GM18951 (cell line): Measurements from ENCODE around the gene PRKCH.

ENCODE experiments used
- POLR2A ChIP-seq: IDR thresholded peaks from 4 replicates; pipeline ENCODE4 v1.6.1; 2011; ENCODE audit warnings: mild to moderate bottlenecking; ENCODE audit not compliant: insufficient read length, insufficient read depth; ENCODE audit errors: extremely low read depth
- in situ Hi-C: fragments of 300-500 bp; cut with MboI; formaldehyde crosslinking; loops from one replicate; pipeline ENCODE4 v1.12.0; 2022; ENCODE audit warnings: low sequenced_read_pairs, mixed read lengths, inconsistent platforms; ENCODE audit not compliant: unreplicated experiment

PRKCH gene

GRCh38 chr14:61569308-61569707, 247.9 kb downstream of the PRKCH start:
- in situ Hi-C loops, result no loop called here
- no peak for TF ChIP-seq POLR2A

GRCh38 chr14:61569812-61570548, 248.6 kb downstream of the PRKCH start:
- TF ChIP-seq POLR2A, result no peak
- in situ Hi-C loops, result no loop called here

- in situ Hi-C loops, result no loop called here
- TF ChIP-seq POLR2A, result no peak
These were observed 249.3 kb downstream of the PRKCH start for GRCh38 chr14:61570549-61571290.

- TF ChIP-seq POLR2A, result no peak
- in situ Hi-C loops, result no loop called here
These were observed 250.5 kb downstream of the PRKCH start for GRCh38 chr14:61571917-61572316.

GRCh38 chr14:61573321-61573720, 251.9 kb downstream of the PRKCH start:
- TF ChIP-seq POLR2A, result no peak
- in situ Hi-C loops, result no loop called here

- in situ Hi-C loops, result no loop called here
- no peak for TF ChIP-seq POLR2A
These were observed 252.6 kb downstream of the PRKCH start for GRCh38 chr14:61573748-61574513.

GRCh38 chr14:61574514-61574807, 253.1 kb downstream of the PRKCH start:
- in situ Hi-C loops, result no loop called here
- no peak for TF ChIP-seq POLR2A

- in situ Hi-C loops, result no loop called here
- TF ChIP-seq POLR2A, result no peak
These were observed 253.7 kb downstream of the PRKCH start for GRCh38 chr14:61575126-61575525.

GRCh38 chr14:61575551-61576150, 254.3 kb downstream of the PRKCH start:
- no peak for TF ChIP-seq POLR2A
- in situ Hi-C loops, result no loop called here

- TF ChIP-seq POLR2A, result no peak
- in situ Hi-C loops, result no loop called here
These were observed 256.1 kb downstream of the PRKCH start for GRCh38 chr14:61577506-61577931.

GRCh38 chr14:61578745-61579144, 257.4 kb downstream of the PRKCH start:
- no peak for TF ChIP-seq POLR2A
- in situ Hi-C loops, result no loop called here

GRCh38 chr14:61581340-61581739, 260.0 kb downstream of the PRKCH start:
- TF ChIP-seq POLR2A, result no peak
- in situ Hi-C loops, result no loop called here

GRCh38 chr14:61581955-61582615, 260.7 kb downstream of the PRKCH start:
- in situ Hi-C loops, result no loop called here

More at GRCh38 chr14:61581955-61582615, 260.7 kb downstream of the PRKCH start:
- no peak for TF ChIP-seq POLR2A
